Nasal cavity respiratory epithelium epithelial cell of viscerocranial mucosa (primary cell): Measurements from ENCODE around the gene SCARF2. TPM values are rescaled to one million over a fixed set of nuclear protein-coding genes. Genes with fewer than 3 reads are reported as not detected.

Source experiments
- total RNA-seq: library from RNA; depleted of rRNA; stranded (reverse); fragments of >200 nt; gene quantifications from 2 replicates; pipeline ENCODE4 v1.2.3, GENCODE V29; 2014

The SCARF2 gene
- 0.57 and 0.68 TPM in 2 replicates for total RNA-seq

GRCh38 chr22:20437613-20438426 is at the start of gene SCARF2:
TSS of gene SCARF2 (minus strand) at chr22:20437825. CDS start at chr22:20437754, 71 bp downstream.

GRCh38 chr22:20393705-20394476 is 43.7 kb downstream of the SCARF2 start, which contains the start of gene ZNF74:
TSS of gene ZNF74 (plus strand) at chr22:20394151. CDS start at chr22:20394629, 478 bp downstream.

Other genes starting within 250 kb of the SCARF2 start
- gene RTN4R, start 169.5 kb downstream of the SCARF2 start, total RNA-seq = 4.4 and 9.2 TPM in 2 replicates
- gene DGCR6L, start 117.8 kb downstream of the SCARF2 start, total RNA-seq = 22.9 and 25.4 TPM in 2 replicates
- 15.7 and 21.4 TPM in 2 replicates for gene ZNF74, start 43.7 kb downstream of the SCARF2 start, total RNA-seq
- gene KLHL22, start 58.0 kb upstream of the SCARF2 start, total RNA-seq = 11.3 and 20.9 TPM in 2 replicates
- gene MED15, start 69.8 kb upstream of the SCARF2 start, total RNA-seq = 16.1 and 58.8 TPM in 2 replicates